ENCODE data around the gene ZDHHC11. TPM values are rescaled to one million over a fixed set of nuclear protein-coding genes. Genes with fewer than 3 reads are reported as not detected.
"Not testable (repeated sequence)": the region's sequence is repeated elsewhere in the genome, so short reads cannot be mapped to it uniquely, and the experiment has no call there.

Gene ZDHHC11
- total RNA-seq, 2 donors from 2014 or later, result 10.8 to 16.2 TPM

GRCh38 chr5:851553-851952 is 767 bp upstream of the ZDHHC11 start:
- Histone ChIP-seq H3K4me3 (no peak overlapping the region), H3K27me3 (no peaks in the 10 kb centered on the region)
- DNase-seq (ENCODE audit: low spot score), result no peak

DNA sequence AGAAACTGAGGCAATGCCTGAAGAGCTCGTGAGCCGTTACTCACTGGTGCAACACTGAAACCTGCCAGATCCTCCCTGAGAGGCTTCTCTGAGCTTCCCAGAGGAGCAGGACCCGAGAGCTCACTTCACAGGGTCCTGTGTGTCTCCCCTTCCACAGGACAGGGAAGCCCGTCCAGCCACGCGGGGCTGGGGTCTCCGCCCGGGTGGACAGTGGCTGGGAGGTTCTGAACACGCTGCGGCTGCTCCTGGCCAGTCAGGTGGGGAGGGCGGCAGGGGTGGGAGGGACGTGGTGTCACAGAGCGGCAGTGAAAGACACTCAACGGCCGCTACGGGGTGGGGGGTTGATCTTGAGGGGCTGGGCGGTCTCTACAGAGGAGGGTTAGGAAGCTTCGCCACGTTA is 290 bp upstream of the ZDHHC11 start:
- Histone ChIP-seq H3K4me3 (no peak overlapping the region), H3K27ac (no peak overlapping the region), H3K27me3 (no peaks in the 10 kb centered on the region), H3K36me3 (no peaks in the 10 kb centered on the region), H3K9me3 (no peaks in the 10 kb centered on the region), H3K4me1 (peaks cover 0 to 12% of the 10 kb centered on the region in 2 donors)
- TF ChIP-seq, protein P1, sequence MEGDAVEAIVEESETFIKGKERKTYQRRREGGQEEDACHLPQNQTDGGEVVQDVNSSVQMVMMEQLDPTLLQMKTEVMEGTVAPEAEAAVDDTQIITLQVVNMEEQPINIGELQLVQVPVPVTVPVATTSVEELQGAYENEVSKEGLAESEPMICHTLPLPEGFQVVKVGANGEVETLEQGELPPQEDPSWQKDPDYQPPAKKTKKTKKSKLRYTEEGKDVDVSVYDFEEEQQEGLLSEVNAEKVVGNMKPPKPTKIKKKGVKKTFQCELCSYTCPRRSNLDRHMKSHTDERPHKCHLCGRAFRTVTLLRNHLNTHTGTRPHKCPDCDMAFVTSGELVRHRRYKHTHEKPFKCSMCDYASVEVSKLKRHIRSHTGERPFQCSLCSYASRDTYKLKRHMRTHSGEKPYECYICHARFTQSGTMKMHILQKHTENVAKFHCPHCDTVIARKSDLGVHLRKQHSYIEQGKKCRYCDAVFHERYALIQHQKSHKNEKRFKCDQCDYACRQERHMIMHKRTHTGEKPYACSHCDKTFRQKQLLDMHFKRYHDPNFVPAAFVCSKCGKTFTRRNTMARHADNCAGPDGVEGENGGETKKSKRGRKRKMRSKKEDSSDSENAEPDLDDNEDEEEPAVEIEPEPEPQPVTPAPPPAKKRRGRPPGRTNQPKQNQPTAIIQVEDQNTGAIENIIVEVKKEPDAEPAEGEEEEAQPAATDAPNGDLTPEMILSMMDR (IDR thresholded peaks at IDR 0.05), result no peak
- no peak for DNase-seq (ENCODE audit: low spot score)

More at GRCh38 chr5:851553-851952, 767 bp upstream of the ZDHHC11 start:
- no peaks in the 10 kb centered on the region for H3K9me3 ChIP-seq
- H3K36me3 ChIP-seq, result no peaks in the 10 kb centered on the region
- peaks cover 0 to 12% of the 10 kb centered on the region in 2 donors for H3K4me1 ChIP-seq
- TF ChIP-seq, protein P1 (IDR thresholded peaks at IDR 0.05), result no peak
- no peak overlapping the region for H3K27ac ChIP-seq

- H3K4me3 ChIP-seq, result peak overlapping the region; percentile 17 to 39
- DNase-seq (ENCODE audit: low spot score), result no peak
- peaks cover 0 to 12% of the 10 kb centered on the region in 2 donors for H3K4me1 ChIP-seq
- H3K9me3 ChIP-seq, result no peaks in the 10 kb centered on the region
- peak overlapping the region in 1 of 2 donors; percentile 26 for H3K27ac ChIP-seq
- TF ChIP-seq, protein P1 (IDR thresholded peaks at IDR 0.05), result no peak
- no peaks in the 10 kb centered on the region for H3K27me3 ChIP-seq
- H3K36me3 ChIP-seq, result no peaks in the 10 kb centered on the region
Observed at GRCh38 chr5:849651-850301, 1.0 kb downstream of the ZDHHC11 start.

DNA sequence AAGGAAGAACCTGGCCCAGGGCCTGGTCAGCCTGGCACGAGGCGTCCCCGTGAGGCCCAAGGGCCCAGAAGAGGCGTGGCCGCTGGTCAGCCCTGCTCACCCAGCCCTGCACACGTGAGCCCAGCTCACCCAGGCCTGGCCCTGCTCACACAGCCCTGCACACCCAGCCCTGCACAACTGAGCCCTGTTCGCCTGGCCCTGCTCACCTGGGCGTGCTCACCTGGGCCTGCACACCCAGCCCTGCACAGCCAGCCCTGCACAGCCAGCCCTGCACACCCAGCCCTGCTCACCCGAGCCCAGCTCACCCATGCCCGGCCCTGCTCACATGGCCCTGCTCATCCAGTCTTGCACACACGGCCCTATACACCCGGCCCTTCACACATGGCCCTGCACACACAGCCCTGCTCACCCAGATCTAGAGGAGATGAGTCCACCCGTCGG is 2.1 kb downstream of the ZDHHC11 start:
- Histone ChIP-seq H3K4me1 (peaks cover 0 to 12% of the 10 kb centered on the region in 2 donors), H3K9me3 (no peaks in the 10 kb centered on the region), H3K4me3 (no peak overlapping the region), H3K36me3 (no peaks in the 10 kb centered on the region), H3K27me3 (no peaks in the 10 kb centered on the region), H3K27ac (peak overlapping the region in 1 of 2 donors; percentile 26)
- no peak for DNase-seq (ENCODE audit: low spot score)
- TF ChIP-seq, protein P1 (IDR thresholded peaks at IDR 0.05), result no peak

- peaks cover 0 to 12% of the 10 kb centered on the region in 2 donors for H3K4me1 ChIP-seq
- not testable (repeated sequence) for H3K4me3 ChIP-seq; H3K27me3 ChIP-seq; H3K36me3 ChIP-seq; H3K9me3 ChIP-seq; DNase-seq (ENCODE audit: low spot score); H3K27ac ChIP-seq
Observed at GRCh38 chr5:847736-848135, 3.0 kb downstream of the ZDHHC11 start.

- not testable (repeated sequence) for H3K9me3 ChIP-seq; H3K4me3 ChIP-seq; H3K27me3 ChIP-seq; DNase-seq (ENCODE audit: low spot score); H3K27ac ChIP-seq; H3K36me3 ChIP-seq
- peaks cover 0 to 12% of the 10 kb centered on the region in 2 donors for H3K4me1 ChIP-seq
Observed at GRCh38 chr5:847212-847611, 3.6 kb downstream of the ZDHHC11 start.

DNA sequence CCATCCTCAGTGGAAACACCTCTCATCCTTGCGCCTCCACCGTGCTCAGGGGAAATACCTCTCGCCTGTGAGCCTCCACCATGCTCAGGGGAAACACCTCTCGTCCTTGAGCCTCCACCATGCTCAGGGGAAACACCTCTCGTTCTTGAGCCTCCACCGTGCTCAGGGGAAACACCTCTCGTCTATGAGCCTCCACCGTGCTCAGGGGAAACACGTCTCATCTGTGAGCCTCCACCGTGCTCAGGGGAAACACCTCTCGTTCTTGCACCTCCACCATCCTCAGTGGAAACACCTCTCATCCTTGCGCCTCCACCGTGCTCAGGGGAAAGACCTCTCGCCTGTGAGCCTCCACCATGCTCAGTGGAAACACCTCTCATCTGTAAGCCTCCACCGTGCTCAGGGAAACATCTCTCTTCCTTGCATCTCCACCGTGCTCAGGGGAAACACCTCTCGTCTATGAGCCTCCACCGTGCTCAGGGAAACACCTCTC is 4.1 kb downstream of the ZDHHC11 start:
- not testable (repeated sequence) for DNase-seq (ENCODE audit: low spot score); H3K36me3 ChIP-seq; H3K27me3 ChIP-seq; H3K4me3 ChIP-seq; H3K27ac ChIP-seq; H3K9me3 ChIP-seq
- peaks cover 0 to 12% of the 10 kb centered on the region in 2 donors for H3K4me1 ChIP-seq

- H3K27ac ChIP-seq; DNase-seq (ENCODE audit: low spot score); H3K36me3 ChIP-seq; H3K27me3 ChIP-seq; H3K9me3 ChIP-seq; H3K4me3 ChIP-seq: not testable (repeated sequence)
- peaks cover 0 to 12% of the 10 kb centered on the region in 2 donors for H3K4me1 ChIP-seq
Observed at GRCh38 chr5:845676-846601, 4.8 kb downstream of the ZDHHC11 start.

DNA sequence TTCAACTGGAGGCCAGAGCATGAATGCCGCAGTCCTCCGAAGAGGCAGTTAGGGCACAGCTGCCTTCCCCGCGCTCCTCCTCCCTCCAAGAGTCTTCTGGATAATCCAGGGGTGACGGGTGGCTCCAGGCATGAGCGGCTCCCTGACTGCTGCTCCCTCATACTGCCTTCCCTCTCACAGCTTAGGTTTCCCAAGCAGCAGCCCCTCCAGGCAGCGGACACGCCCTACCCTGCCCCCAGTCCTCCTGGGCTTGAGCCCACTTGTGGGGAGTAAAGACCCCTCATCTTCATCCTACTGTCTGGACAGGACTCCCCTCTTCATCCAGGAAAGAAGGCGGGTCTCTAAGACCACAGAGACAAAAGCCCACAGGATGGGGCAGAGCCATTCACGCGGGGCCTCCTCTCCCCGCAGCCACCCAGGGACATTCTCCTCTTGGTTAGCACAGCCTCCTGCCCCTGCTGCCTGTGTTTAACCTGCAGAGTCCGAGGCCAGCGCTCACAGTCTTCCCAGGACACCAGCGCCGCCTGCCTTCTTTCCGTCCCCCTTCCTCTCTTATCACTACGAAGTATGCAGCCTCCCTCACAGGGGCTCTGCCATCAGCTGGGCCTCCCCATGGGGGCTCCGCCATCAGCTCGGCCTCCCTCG is 5.6 kb downstream of the ZDHHC11 start:
- H3K4me3 ChIP-seq, H3K4me1 ChIP-seq, H3K27ac ChIP-seq, H3K27me3 ChIP-seq, H3K36me3 ChIP-seq, H3K9me3 ChIP-seq: not testable (repeated sequence)
- DNase-seq (ENCODE audit: low spot score), result peak; percentile 55

DNA sequence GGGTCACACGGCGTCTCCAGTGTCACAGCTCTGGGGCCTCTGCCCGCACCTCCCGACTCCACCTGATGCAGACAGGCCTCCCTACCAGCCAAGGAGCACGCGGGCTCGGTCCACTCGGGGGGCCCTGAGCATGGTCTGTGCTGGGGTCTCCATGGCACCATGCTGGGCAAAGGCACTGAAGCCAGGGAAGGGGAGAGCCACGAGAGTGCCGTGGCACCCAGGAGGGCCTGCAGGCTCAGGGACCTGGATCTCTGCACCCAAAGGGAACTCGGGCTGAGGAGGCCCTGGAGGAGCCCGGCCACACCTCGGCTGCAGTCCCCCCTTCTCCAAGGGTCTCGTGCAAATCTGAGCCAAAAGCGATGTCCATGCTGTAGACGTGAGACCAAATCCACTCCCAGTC is 6.4 kb downstream of the ZDHHC11 start:
- DNase-seq (ENCODE audit: low spot score), result peak; percentile 57
- not testable (repeated sequence) for H3K9me3 ChIP-seq, H3K4me1 ChIP-seq, H3K27me3 ChIP-seq, H3K27ac ChIP-seq, H3K4me3 ChIP-seq
- H3K36me3 ChIP-seq, result peaks cover 10% of the 10 kb centered on the region
